ENCODE data around the gene SCMH1.

GRCh38 chr1:41284121-41284520, 42.0 kb upstream of the SCMH1 start:
- TF ChIP-seq POLR2A (IDR thresholded peaks at IDR 0.05; ENCODE audit: low read depth, low read length) (no peak), TAF1 (IDR thresholded peaks at IDR 0.05; ENCODE audit: borderline replicate concordance, low read depth, low read length) (no peak)
